ENCODE data around the gene GJC1.
"Not testable (repeated sequence)": the region's sequence is repeated elsewhere in the genome, so short reads cannot be mapped to it uniquely, and the experiment has no call there.

Gene GJC1

DNA sequence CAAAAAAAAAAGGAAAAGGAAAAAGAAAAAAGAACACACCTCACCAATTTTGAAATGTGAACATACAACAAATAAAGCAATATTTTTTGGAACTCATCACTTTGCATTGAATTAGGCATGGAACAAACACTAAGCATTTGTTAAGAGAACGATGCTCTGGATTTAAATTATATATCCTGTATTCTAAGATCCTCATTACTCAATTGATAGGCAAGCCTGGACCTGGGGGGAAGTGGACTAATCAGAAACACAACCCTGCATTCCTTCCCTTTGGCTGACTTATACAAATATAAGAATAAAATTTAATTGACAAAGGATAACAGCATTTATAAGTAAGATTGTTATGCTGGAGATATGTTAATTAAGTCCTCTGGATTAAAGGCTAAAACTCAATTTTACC, 2.2 kb downstream of the GJC1 start:
- no peak for TF ChIP-seq TCF4 (CRISPR knock-in tag; IDR thresholded peaks at IDR 0.05; ENCODE audit: borderline replicate concordance)
- no peak for ATAC-seq

DNA sequence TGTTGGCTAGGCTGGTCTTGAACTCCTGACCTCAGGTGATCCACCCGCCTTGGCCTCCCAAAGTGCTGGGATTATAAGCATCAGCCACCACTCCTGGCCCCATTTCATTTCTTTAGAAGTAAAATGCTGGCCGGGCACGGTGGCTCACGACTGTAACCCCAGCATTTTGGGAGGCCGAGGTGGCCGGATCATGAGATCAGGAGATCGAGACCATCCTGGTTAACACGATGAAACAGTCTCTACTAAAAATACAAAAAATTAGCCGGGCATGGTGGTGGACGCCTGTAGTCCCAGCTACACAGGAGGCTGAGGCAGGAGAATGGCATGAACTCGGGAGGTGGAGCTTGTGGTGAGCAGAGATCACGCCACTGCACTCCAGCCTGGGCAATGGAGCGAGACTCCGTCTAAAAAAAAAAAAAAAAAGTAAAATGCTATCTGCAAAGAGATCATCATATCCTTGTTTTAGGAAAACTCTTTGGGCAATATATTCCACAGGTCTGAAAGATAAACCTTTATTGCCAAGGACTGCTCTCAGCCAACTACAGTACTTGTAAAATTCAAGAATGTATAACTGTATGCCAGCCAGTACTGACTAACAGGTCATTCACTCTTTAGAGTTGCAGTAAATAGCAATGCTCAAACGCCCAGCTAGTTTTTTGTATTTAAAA, 3.8 kb downstream of the GJC1 start:
- ATAC-seq = no peak
- TF ChIP-seq, protein P1, sequence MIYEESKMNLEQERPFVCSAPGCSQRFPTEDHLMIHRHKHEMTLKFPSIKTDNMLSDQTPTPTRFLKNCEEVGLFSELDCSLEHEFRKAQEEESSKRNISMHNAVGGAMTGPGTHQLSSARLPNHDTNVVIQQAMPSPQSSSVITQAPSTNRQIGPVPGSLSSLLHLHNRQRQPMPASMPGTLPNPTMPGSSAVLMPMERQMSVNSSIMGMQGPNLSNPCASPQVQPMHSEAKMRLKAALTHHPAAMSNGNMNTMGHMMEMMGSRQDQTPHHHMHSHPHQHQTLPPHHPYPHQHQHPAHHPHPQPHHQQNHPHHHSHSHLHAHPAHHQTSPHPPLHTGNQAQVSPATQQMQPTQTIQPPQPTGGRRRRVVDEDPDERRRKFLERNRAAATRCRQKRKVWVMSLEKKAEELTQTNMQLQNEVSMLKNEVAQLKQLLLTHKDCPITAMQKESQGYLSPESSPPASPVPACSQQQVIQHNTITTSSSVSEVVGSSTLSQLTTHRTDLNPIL (CRISPR knock-in tag; IDR thresholded peaks at IDR 0.05; ENCODE audit: low read depth) = no peak
- no peak for TF ChIP-seq ARNTL (CRISPR knock-in tag; IDR thresholded peaks at IDR 0.05; ENCODE audit: borderline replicate concordance, low read depth)
- TF ChIP-seq RARB (CRISPR knock-in tag; IDR thresholded peaks at IDR 0.05) = no peak
- no peak for TF ChIP-seq ZC3H10 (CRISPR knock-in tag; IDR thresholded peaks at IDR 0.05)
- no peak for TF ChIP-seq BACH2 (CRISPR knock-in tag; IDR thresholded peaks at IDR 0.05; ENCODE audit: borderline replicate concordance)
- TF ChIP-seq ZNF8 (CRISPR knock-in tag; IDR thresholded peaks at IDR 0.05) = no peak
- no peak for TF ChIP-seq ZFP3 (CRISPR knock-in tag; IDR thresholded peaks at IDR 0.05)
- no peak for TF ChIP-seq ZNF565 (CRISPR knock-in tag; conservative IDR thresholded peaks at IDR 0.05; ENCODE audit: low read depth)
- no peak for TF ChIP-seq ISL1 (CRISPR knock-in tag; IDR thresholded peaks at IDR 0.05)
- TF ChIP-seq TCF4 (CRISPR knock-in tag; IDR thresholded peaks at IDR 0.05; ENCODE audit: borderline replicate concordance) = no peak
- no peak for TF ChIP-seq TOX (CRISPR knock-in tag; IDR thresholded peaks at IDR 0.05; ENCODE audit: borderline replicate concordance)
- TF ChIP-seq, protein P2, sequence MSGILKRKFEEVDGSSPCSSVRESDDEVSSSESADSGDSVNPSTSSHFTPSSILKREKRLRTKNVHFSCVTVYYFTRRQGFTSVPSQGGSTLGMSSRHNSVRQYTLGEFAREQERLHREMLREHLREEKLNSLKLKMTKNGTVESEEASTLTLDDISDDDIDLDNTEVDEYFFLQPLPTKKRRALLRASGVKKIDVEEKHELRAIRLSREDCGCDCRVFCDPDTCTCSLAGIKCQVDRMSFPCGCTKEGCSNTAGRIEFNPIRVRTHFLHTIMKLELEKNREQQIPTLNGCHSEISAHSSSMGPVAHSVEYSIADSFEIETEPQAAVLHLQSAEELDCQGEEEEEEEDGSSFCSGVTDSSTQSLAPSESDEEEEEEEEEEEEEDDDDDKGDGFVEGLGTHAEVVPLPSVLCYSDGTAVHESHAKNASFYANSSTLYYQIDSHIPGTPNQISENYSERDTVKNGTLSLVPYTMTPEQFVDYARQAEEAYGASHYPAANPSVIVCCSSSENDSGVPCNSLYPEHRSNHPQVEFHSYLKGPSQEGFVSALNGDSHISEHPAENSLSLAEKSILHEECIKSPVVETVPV (CRISPR knock-in tag; IDR thresholded peaks at IDR 0.05) = no peak
- no peak for TF ChIP-seq CSDC2 (CRISPR knock-in tag; IDR thresholded peaks at IDR 0.05)
- no peak for TF ChIP-seq SNAI2 (CRISPR knock-in tag; IDR thresholded peaks at IDR 0.05)
- no peak for TF ChIP-seq OSR1 (CRISPR knock-in tag; IDR thresholded peaks at IDR 0.05)
- TF ChIP-seq ESRRG (CRISPR knock-in tag; IDR thresholded peaks at IDR 0.05) = no peak
- no peak for TF ChIP-seq PPARA (CRISPR knock-in tag; IDR thresholded peaks at IDR 0.05; ENCODE audit: borderline replicate concordance)
- TF ChIP-seq, protein P3, sequence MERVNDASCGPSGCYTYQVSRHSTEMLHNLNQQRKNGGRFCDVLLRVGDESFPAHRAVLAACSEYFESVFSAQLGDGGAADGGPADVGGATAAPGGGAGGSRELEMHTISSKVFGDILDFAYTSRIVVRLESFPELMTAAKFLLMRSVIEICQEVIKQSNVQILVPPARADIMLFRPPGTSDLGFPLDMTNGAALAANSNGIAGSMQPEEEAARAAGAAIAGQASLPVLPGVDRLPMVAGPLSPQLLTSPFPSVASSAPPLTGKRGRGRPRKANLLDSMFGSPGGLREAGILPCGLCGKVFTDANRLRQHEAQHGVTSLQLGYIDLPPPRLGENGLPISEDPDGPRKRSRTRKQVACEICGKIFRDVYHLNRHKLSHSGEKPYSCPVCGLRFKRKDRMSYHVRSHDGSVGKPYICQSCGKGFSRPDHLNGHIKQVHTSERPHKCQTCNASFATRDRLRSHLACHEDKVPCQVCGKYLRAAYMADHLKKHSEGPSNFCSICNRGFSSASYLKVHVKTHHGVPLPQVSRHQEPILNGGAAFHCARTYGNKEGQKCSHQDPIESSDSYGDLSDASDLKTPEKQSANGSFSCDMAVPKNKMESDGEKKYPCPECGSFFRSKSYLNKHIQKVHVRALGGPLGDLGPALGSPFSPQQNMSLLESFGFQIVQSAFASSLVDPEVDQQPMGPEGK (CRISPR knock-in tag; IDR thresholded peaks at IDR 0.05; ENCODE audit: borderline replicate concordance) = no peak
- TF ChIP-seq, protein P4, sequence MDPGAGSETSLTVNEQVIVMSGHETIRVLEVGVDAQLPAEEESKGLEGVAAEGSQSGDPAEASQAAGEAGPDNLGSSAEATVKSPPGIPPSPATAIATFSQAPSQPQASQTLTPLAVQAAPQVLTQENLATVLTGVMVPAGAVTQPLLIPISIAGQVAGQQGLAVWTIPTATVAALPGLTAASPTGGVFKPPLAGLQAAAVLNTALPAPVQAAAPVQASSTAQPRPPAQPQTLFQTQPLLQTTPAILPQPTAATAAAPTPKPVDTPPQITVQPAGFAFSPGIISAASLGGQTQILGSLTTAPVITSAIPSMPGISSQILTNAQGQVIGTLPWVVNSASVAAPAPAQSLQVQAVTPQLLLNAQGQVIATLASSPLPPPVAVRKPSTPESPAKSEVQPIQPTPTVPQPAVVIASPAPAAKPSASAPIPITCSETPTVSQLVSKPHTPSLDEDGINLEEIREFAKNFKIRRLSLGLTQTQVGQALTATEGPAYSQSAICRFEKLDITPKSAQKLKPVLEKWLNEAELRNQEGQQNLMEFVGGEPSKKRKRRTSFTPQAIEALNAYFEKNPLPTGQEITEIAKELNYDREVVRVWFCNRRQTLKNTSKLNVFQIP (CRISPR knock-in tag; IDR thresholded peaks at IDR 0.05; ENCODE audit: borderline replicate concordance, low read depth) = no peak

DNA sequence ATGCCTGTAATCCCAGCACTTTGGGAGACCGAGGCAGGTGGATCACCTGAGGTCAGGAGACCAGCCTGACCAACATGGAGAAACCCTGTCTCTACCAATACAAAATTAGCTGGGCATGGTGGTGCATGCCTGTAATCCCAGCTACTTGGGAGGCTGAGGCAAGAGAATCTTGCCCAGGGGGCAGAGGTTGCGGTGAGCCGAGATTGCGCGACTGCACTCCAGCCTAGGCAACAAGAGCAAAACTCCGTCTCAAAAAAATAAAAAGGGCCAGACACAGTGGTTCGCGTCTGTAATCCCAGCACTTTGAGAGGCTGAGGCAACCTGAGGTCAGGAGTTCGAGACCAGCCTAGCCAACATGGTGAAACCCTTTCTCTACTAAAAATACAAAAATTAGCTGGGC, 4.9 kb downstream of the GJC1 start:
- not testable (repeated sequence) for ATAC-seq

DNA sequence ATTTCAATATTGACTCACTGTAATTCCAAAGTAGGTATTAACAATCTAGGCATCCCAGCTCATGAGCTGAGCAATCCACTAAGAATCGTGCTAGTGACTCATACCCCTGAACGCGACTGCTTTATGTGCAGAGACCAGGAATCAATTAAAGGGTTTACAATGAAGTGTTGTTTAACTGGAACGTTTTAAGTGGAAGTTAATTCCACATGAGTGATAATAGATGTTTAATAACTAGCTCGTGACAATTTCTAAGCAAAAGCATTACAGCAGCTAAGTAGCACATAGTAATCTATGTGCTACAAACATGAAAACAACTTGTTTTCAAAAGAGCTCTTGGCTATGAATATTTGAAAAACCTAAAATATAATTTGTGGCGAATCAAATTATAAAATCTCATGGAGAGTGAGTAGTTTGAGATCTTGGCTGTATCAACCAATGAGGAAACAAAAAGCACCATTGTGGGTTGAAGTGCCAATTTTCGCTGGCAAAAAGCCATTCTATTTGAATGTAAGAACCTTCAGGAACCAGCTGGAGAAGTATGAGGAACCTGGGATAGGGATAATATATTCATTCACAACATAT, 9.4 kb downstream of the GJC1 start:
- TF ChIP-seq ZNF565 (CRISPR knock-in tag; conservative IDR thresholded peaks at IDR 0.05; ENCODE audit: low read depth) = no peak
- TF ChIP-seq ZC3H10 (CRISPR knock-in tag; IDR thresholded peaks at IDR 0.05) = no peak
- TF ChIP-seq, protein P1 (CRISPR knock-in tag; IDR thresholded peaks at IDR 0.05; ENCODE audit: low read depth) = no peak
- TF ChIP-seq TCF4 (CRISPR knock-in tag; IDR thresholded peaks at IDR 0.05; ENCODE audit: borderline replicate concordance) = no peak
- TF ChIP-seq ISL1 (CRISPR knock-in tag; IDR thresholded peaks at IDR 0.05) = peak; percentile 82
- TF ChIP-seq, protein P4 (CRISPR knock-in tag; IDR thresholded peaks at IDR 0.05; ENCODE audit: borderline replicate concordance, low read depth) = no peak
- no peak for TF ChIP-seq ARNTL (CRISPR knock-in tag; IDR thresholded peaks at IDR 0.05; ENCODE audit: borderline replicate concordance, low read depth)
- no peak for TF ChIP-seq TOX (CRISPR knock-in tag; IDR thresholded peaks at IDR 0.05; ENCODE audit: borderline replicate concordance)
- TF ChIP-seq OSR1 (CRISPR knock-in tag; IDR thresholded peaks at IDR 0.05) = no peak
- ATAC-seq = peak; percentile 93

DNA sequence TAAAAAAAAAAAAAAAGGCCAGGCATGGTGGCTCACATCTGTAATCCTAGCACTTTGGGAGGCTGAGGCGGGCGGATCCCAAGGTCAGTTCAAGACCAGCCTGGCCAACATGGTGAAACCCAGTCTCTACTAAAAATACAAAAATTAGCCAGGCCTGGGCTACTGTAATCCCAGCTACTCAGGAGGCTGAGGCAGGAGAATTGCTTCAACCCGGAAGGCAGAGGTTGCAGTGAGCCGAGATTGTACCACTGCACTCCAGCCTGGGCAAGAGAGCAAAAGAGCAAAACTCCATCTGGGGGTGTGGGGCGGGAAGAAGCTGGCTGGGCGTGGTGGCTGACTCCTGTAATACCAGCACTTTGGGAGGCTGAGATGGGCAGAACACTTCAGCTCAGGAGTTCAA, 11.6 kb downstream of the GJC1 start:
- ATAC-seq = not testable (repeated sequence)

Measured in SK-N-SH treated with all-trans-retinoic acid at 6 μM for 48 hours (cell line).